ENCODE data around the gene RPL37A. TPM values are rescaled to one million over a fixed set of nuclear protein-coding genes. Genes with fewer than 3 reads are reported as not detected.

Gene RPL37A
- polyA plus RNA-seq, 1 donor, result 1,889 TPM

DNA sequence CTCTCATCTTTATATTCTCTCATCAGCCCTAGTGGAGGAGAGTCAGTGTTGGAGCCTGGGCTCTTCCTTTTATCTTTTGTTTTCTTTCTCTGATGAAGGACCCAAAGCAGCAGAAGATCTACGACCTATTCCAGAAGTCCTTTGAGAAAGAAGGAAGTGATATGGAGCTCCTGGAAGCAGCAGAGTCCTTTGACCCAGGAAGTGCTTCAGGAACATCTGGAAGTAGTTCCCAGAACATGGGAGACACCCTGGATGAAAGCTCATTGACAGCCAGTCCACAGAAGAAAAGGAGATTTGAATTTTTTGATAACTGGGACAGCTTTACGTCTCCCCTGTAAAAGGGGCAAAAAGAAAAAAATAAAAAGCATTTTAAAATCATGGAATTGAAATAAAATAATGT is 16.0 kb upstream of the RPL37A start:
- DNase-seq, result no peak

DNA sequence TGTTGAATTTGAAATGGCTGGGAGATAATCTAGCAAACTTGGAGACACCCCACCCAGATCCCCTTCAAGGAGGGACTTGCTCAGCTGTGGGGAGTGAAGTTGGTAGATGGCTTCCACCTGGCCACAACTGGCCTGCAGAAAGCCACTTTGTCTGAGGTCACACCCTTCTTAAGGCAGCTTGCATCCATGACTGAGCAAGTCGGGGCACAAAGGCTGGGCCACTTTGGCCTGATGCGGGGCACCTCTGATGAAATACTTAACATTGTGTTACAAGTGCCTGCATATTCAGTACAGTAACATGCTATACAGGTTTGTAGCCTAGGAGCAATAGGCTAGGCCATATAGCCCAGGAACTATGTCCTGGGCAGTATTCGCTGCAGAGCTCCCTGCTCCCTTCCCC is 13.4 kb upstream of the RPL37A start:
- no peak for DNase-seq

DNA sequence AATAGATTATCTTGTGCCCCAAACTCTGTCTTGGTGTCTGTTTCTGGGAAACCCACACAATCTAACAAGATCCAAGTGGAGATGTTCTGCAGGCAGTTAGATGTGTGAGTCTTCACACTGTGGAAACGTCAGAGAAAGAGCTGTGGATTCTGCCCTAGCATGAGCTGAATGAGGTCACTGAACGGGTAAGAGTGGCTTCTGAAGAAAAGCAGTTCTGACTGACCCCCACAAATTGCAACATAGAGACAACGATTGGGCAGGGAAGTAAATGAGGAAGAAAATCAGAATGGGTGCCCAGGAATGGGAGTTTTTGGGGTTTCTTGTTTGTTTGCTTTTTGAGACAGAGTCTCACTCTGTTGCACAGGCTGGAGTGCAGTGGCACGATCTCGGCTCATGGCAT is 12.9 kb upstream of the RPL37A start:
- no peak for DNase-seq

DNA sequence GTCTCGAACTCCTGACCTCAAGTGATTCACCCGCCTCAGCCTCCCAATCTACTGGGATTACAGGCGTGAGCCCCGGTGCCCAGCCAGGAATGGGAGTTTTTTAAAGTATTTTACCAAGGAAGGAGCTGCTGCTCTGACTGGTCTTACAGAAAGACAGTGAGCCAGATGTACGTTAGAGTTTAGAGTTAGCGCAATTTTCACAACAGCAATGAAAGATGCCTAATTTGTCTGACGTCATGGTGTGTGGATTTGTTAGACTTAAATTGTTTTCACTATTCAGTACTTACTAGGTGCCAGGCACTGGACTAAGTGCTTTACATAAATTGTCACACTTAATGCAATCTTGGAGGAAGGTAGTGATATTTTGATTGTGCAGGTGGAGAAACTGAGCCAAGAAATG is 12.4 kb upstream of the RPL37A start:
- DNase-seq, result no peak

DNA sequence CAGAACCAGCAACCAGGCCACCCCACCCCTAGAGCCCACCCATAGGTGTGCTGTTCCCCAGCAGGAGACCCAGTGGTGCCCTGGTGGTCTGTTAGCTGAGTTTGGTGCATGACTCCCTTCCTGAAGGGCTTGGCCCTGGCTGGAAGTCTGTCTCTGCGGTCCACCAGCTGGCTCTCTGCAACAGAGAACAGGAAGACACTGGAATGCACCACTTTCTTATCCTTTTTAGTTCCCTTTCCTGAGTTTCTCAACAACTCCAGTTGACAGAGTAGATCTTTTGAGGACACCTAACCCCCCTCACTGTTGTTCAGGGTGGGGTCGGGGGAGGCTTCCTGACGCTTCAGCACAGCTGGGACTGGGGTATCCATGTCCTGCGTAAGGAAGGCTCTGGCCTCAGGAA is 11.9 kb upstream of the RPL37A start:
- no peak for DNase-seq

DNA sequence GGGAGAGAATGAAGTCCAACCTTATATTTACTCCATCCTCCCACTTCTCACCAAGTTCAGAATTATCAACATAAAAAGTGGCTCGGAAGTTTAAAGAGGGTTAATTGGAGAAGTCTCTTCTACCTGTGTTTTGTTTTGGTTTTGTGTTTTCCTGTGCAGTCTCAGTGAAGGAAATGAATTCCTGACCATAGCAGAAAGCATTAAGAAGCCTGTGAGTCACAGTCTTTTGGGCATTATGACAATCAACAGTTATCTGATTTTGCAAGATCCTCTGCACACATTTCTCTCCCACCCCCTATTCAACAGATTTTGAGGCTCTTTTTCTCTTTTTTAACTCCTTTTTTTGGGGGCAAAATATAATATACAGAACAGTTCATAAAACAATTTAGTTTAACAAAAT is 8.6 kb upstream of the RPL37A start:
- no peak for DNase-seq

DNA sequence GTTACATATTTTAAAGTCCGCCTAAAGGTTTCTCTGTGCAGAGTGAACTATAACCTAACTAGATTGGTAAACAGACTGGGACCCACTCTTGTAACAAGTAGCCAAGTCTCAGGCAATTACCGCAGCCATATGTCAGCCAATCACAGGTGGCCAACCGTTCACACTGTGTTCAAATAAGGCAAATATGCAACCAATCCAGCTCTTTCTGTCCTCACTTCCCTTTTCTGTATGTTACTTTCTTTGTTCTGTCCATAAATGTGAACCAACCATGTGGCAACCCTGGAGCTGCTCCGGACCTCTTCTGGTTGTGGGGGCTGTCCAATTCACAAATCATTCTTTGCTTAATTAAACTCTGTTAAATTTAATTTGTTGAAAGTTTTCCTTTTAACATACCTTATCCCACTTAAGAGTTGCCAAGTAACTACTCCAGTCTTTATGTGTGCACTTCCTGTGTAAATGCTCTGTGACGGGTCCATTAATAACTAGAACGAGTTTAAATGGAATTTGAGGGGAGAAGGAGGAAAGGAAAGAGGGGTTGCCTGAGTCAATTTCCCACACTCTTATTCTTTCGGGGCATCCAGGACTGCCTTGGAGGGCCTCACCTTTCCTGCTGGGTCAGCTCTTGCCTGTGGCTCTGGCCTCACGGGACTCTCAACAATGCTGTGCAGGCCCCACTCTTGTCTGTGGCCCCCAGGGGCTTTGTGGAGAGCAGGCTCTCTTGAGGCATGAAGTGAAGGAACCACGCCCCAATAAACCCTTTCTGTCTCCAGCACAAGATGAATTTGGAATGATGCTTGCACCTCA is 6.6 kb upstream of the RPL37A start:
- DNase-seq, result peak; percentile 36

DNA sequence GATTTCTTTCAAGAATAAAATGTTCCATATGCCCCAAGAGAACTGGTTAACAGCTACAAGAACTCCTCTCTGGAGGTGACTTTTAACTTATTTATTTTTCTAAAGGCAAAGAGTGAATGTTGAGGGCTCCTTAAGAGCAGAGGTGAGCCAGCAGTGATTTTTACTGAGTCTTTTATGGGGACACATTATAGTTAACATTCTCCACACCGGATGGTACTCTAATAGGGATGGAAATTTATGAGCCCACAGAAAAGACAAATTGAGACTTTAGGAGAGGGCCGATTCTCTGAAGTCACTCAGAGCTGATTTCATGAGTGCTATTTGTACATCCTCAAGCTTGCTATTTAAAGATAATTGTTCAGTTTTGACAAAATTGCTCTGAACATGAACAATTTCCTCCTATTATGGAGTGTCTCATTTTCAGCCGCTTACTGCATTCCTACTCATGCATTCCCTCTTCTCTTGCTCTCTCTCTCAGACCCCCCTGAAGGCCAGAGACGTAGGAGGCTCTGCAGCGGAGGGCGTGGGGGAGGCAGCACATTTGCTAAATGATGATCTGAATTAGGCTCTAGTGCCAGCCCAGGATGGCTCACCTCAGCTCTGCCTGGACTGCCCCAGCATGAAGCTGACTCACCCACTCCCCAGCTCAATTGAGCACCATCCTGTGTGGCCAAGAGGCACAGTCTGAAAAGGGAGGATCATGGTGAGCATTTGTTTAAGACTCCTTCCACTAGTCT is 5.9 kb upstream of the RPL37A start:
- peak; percentile 22 for DNase-seq

DNA sequence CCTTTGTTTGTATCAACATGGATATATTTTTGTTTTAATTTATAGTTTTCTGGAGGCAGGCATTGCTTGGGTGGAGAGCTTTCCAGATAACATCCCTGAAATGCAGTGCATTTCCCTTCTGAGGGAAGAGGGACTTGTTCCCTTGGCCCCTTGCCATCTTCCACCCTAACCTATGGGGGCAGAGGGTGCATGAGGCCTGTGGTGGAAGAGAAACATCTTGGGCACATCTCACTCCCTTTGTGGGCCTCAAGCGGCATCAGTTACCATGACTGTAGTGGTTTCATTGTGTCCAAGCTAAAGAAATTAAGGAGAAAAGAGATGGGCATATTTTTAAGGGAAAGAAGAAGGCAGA is 5.3 kb upstream of the RPL37A start:
- DNase-seq, result no peak

DNA sequence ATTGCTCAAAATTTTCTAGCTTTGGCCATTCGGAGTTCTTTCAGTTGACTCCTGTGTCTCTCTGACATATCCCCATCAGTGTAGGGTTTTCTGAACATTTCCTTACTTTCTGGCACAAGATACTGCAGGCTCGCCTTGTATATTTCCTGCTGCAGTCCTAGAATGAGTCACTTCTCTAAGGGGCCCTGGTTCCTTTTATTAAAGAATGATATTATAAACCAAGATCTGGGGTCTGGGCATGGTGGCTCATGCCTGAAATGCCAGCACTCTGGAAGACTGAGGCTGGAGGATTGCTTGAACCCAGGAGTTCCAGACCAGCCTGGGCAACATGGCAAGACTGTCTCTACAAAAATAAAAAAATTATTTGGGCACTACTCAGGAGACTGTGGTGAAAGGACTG is 3.0 kb upstream of the RPL37A start:
- no peak for DNase-seq

DNA sequence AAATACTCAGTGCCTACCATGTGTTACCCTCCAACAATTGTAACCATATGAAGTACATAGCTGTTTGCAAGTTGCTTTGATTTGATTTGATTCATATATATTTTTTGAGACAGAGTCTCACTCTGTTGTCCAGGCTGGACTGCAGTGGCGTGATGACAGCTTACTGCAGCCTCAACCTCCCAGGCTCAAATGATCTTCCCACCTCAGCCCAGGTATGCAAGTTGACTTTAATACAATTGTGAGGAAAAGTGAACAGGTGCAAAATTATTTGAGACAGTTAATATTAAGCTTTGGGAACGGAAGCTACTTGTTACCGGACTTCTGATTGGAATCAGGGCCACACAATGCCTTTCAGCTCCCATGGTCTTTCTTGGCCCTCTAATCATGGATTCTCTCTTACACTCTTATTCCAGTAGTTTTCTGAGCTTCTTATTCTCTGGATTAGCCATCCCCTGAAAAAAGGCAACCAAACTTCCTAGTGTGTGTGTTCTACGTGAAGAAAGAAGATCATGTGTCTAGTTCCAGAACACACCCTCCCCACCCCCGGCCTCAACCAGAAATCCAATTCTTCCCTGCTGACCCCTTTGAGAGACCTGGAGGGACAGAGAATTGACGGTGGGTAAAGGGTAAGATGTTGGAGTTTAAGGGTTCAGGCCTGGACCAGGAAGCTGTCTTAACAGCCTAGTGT is 1.1 kb upstream of the RPL37A start:
- DNase-seq, result no peak

DNA sequence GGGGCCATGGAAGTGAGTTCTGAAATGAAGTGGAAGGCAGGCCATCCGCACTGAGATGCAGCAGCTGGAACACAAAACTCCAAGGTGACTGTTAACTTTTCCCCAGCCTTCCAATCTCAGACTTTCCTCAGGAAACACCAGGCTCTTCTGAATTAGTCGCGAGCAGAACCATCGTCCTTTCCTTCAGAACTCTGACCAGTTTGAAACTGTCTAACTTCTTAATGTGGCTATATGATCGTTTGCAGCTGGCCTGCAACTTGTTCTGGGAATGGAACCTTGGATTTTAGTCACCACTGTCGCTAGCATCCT is 620 bp upstream of the RPL37A start:
- peak; percentile 21 for DNase-seq

DNA sequence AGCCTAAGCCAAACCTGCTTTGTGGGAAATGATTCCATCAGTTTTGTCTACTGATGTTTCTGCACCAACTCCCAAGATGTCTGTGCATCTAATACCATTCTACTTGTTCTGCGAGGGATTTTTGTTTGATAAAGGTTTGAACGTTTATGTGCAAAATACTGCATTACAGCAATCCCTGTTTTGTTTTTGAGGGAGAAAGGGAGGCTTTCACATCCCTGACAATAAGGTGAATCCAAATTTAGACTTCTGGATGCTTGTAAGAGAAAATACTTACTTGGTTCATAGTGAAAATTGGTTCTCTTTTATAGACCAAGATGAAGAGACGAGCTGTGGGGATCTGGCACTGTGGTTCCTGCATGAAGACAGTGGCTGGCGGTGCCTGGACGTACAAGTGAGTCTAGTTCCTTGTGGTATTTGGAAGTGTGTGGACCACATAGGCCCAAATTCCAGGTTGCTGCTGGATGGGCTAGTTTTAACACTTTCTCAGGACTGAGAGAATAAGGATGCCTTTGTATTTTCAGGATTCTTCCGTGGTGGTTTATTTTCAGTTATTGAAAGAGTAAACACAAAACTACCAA is 1.1 kb downstream of the RPL37A start:
- DNase-seq, result no peak

DNA sequence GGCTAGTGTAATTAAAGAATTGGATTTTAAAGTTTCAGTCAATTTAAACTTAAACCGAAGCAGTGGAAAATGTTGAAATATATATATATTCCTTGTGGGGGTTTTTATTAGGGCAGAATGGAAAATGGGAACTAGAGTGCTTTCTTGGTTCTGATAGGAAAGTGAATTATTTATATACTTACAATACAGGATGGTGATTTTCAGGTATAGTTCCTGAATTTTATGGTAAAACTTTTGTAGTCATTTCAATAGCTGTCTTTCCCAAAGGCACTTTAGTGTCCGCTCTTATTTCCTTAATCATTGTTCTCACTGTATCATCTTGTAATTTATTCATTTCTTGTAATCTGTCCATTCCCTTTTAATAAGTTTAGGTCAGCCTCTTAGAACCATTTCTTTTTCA is 1.9 kb downstream of the RPL37A start:
- DNase-seq, result no peak

DNA sequence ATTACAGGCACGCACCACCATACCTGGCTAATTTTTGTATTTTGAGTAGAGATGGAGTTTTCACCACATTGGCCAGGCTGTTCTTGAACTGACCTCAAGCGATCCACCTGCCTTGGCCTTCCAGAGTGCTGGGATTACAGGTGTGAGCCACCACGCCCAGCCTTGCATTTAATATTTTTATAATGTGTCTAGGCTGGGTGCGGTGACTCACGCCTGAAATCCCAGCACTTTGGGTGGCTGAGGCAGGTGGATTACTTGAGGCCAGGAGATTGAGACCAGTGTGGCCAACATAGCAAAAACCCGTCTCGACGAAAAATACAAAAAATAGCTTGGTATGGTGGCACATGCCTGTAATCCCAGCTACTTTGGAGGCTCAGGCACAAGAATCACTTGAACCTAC is 3.2 kb downstream of the RPL37A start:
- DNase-seq, result no peak

DNA sequence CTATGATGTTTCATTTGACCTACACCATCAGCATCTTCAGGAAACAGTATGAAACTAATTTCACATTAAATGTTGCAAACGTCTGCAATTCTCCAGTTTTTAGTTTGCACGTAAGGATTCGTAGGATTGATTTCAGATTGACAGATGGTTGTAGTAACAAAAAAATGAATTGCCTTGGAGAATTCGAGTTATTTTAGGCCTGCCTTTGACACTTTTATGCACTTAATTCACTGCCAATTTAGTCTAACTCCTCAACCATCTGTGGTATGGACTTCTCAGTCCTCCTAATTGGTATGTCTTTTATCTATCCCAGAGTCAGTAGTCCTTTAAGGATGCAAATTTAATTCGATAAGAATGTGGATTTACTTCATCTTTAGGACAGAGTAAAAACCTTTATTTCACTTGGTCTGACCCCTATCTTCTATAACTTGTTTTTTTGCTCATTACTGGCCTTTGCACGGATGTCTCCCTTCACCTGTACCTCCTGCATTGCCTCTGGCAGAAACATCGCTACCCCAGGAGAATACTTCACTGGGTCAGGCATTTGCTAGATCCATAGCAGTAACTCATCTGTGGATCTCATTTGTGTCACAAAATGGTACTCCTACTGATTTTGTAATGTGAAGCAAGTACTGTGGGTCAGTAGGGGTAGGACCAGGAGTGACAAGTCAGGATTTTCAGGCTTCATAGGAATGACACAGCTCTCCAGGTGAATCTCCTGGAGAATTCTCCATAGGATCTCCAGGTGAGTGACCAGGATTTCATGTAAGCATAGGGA is 3.9 kb downstream of the RPL37A start:
- no peak for DNase-seq

DNA sequence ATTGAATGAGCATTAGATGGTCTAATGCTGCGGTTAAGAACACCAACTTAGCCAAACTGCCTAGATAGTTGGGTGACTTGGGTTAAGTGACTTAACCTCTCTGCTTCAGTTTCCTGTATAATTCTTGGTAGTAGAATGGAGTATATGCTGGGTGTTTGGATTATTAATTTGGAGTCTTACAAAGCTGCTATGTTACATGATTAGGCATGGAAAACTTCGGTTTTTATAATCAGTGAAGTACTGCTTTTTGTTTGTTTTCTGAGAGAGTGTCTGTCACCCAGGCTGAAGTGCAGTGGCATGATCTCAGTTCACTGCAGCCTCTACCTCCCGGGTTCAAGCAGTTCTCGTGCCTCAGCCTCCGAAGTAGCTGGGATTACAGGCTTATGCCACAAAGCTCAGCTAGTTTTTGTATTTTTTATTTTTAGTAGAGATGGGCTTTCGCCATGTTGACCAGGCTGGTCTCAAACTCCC is 4.5 kb downstream of the RPL37A start:
- no peak for DNase-seq

DNA sequence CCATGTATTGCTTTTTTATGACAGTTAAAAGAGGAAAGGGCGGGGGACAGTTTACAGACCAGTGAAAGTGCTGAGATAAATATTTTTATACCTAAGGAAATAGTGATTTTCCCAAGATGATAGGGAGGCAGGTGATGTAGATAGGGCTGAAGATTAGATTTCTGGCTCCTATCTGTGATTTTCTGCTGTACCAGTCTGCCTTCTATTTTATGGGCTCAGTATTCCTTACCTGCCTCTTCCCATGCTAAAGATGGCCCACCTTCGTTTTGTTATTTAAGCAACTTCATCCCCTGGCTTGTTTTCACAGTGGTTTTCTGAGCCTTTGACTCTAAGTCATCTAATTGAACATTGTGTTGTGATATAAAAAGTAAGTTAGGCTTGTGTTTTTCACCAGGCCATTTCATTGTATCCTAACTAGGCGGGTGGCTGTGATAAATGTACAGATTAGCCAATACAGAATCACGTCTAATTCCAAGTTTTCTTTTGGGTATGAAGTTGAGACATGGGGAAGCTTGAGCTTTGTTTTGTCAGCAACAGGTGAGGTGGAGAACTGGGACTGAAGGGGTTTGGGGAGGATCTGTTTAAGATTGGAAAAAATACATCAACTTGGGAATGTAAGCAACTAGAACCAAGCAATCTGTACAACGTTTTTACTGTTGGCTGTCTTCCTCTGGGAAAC is 5.2 kb downstream of the RPL37A start:
- no peak for DNase-seq

DNA sequence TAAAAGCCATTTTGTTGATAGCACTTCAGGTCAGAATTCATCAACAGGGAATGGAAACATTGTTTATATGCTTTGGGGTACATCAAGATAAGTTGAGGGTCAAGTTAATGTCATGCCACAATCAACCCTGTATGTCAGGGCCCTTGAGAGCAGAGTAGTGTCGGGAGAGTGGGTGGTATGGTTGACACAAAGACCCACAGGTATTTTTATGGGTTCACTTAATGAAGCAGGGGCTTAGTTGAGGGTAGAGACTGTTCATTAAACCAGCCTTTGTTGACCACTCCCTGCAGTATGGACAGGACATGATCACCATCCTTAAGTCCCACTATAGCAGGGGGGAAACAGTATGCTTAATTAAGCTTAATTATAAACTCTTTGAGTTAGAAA is 5.7 kb downstream of the RPL37A start:
- DNase-seq, result no peak

DNA sequence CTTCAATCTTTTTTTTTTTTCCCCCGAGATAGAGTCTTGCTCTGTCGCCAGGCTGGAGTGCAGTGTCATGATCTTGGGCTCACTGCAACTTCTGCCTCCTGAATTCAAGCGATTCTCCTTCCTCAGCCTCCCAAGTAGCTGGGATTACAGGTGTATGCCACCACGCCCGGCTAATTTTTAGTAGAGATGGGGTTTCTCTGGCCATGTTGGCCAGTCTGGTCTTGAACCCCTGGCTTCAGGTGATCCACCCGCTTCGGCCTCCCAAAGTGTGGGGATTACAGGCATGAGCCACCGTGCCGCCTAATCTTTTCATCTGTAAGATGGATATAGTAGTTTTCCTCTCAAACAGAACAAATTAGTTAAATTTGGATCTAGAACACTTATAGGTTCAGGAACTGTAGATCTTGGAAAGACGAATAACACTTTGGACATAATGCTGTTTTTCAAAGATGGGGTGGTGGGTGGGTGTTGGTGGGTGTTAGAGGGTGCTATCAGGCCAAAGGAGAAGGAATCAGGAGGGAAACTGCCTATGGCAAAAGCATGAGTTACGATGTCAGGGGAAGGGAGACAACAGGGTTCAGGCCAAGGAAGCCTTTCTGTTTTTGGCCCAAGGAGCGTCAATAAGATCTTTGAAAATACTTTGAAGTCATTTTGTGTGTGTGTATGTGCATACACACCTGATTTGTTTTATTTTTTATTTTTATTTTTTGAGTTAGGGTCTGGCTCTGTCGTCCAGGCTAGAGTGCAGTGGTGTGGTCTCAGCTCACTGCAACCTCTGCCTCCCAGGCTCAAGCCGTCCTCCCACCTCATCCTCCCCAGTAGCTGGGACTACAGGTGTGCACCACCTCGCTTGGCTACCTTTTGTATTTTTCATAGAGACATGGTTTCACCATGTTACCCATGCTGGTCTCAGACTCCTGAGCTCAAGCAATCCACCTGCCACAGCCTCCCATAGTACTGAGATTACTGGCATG is 6.8 kb downstream of the RPL37A start:
- DNase-seq, result no peak

All from left kidney (tissue), 2 donors.